Renal cortex interstitium (tissue), 11 donors: ENCODE data around the gene GNL1. TPM values are rescaled to one million over a fixed set of nuclear protein-coding genes. Genes with fewer than 3 reads are reported as not detected.
"Not testable (repeated sequence)": the region's sequence is repeated elsewhere in the genome, so short reads cannot be mapped to it uniquely, and the experiment has no call there.

ENCODE experiments used
- DNase-seq, 11 donors: peaks; one replicate each; pipeline ENCODE4 v3.0.0-alpha.2; 2013; ENCODE audit warnings: low read depth in 9 of 11, low spot score in 4 of 11; ENCODE audit errors: extremely low read depth in 1 of 11
- polyA plus RNA-seq, 3 donors: library from polyadenylated mRNA; unstranded; fragments of 120-200 nt; gene quantifications; one replicate each; pipeline ENCODE4 v1.2.1, GENCODE V29; 2013; ENCODE audit not compliant: insufficient read length in 3 of 3

Gene GNL1
- polyA plus RNA-seq, 3 donors, result 85.3 to 112 (median 98.3) TPM

- DNase-seq, result peak in 3 of 11 donors; percentile 9 to 29 (median 26)
Measured at GRCh38 chr6:30544666-30545272, 11.5 kb downstream of the GNL1 start.

GRCh38 chr6:30543821-30544220, 12.5 kb downstream of the GNL1 start:
- DNase-seq, result no peak

- no peak for DNase-seq
Measured at GRCh38 chr6:30542915-30543314, 13.4 kb downstream of the GNL1 start.

GRCh38 chr6:30542404-30542725, 13.9 kb downstream of the GNL1 start:
- no peak for DNase-seq

- peak; percentile 65 to 83 (median 76) for DNase-seq
Measured at GRCh38 chr6:30541515-30542403, 14.5 kb downstream of the GNL1 start.

GRCh38 chr6:30537931-30538330, 18.4 kb downstream of the GNL1 start:
- DNase-seq, result no peak

GRCh38 chr6:30533460-30534294, 22.6 kb downstream of the GNL1 start:
- DNase-seq, result no peak

GRCh38 chr6:30530014-30530413, 26.3 kb downstream of the GNL1 start:
- no peak for DNase-seq

- not testable (repeated sequence) for DNase-seq
Measured at GRCh38 chr6:30529349-30529875, 26.9 kb downstream of the GNL1 start.

GRCh38 chr6:30526444-30526843, 29.8 kb downstream of the GNL1 start:
- DNase-seq, result not testable (repeated sequence)

GRCh38 chr6:30521952-30522351, 34.3 kb downstream of the GNL1 start:
- DNase-seq, result not testable (repeated sequence)

- not testable (repeated sequence) for DNase-seq
Measured at GRCh38 chr6:30521082-30521481, 35.2 kb downstream of the GNL1 start.

GRCh38 chr6:30520522-30520921, 35.8 kb downstream of the GNL1 start:
- no peak for DNase-seq

- DNase-seq, result not testable (repeated sequence)
Measured at GRCh38 chr6:30518505-30519145, 37.7 kb downstream of the GNL1 start.

- DNase-seq, result not testable (repeated sequence)
Measured at GRCh38 chr6:30517767-30518504, 38.4 kb downstream of the GNL1 start.

- DNase-seq, result not testable (repeated sequence)
Measured at GRCh38 chr6:30516754-30517076, 39.6 kb downstream of the GNL1 start.

GRCh38 chr6:30515944-30516753, 40.1 kb downstream of the GNL1 start:
- peak; percentile 66 to 91 (median 84) for DNase-seq

- no peak for DNase-seq
Measured at GRCh38 chr6:30515106-30515505, 41.2 kb downstream of the GNL1 start.
